HepG2 (cell line): ENCODE data around the gene SGCD. TPM values are rescaled to one million over a fixed set of nuclear protein-coding genes. Genes with fewer than 3 reads are reported as not detected.
A peak's percentile ranks its signal among the peaks of the same experiment; 100 is the strongest.

Experiments
- ATF1 ChIP-seq: IDR thresholded peaks from 2 replicates; pipeline ENCODE4 v1.6.1; 2016; ENCODE audit warnings: mild to moderate bottlenecking, control low read depth
- CBX5 ChIP-seq: sonication (generic); formaldehyde crosslinking; IDR thresholded peaks from 2 replicates; pipeline ENCODE4 v1.4.0; 2020; ENCODE audit warnings: missing genetic modification reagents, borderline replicate concordance
- CENPX ChIP-seq: sonication (generic); formaldehyde crosslinking; IDR thresholded peaks from 2 replicates; pipeline ENCODE4 v1.9.0; 2021; ENCODE audit warnings: mild to moderate bottlenecking, missing genetic modification reagents, moderate library complexity
- GMEB2 ChIP-seq: IDR thresholded peaks from 2 replicates; pipeline ENCODE4 v1.6.1; 2016; ENCODE audit warnings: missing biosample characterization, missing genetic modification reagents, low read depth
- HDAC6 ChIP-seq: fragments of 200-600 bp; sonication (generic); IDR thresholded peaks from 2 replicates; pipeline ENCODE4 v1.7.0; 2017; ENCODE audit warnings: mild to moderate bottlenecking, antibody characterized with exemption, low read length, low read depth
- HMG20A ChIP-seq: IDR thresholded peaks from 2 replicates; pipeline ENCODE4 v1.6.1; 2016; ENCODE audit warnings: borderline replicate concordance
- IKZF1 ChIP-seq: fragments of 450-650 bp; IDR thresholded peaks from 2 replicates; pipeline ENCODE4 v1.7.1; 2016
- MAFK ChIP-seq, 2 experiments: IDR thresholded peaks in 1 of 2; conservative IDR thresholded peaks in 1 of 2; 2 replicates each; pipeline ENCODE4 v1.6.1; 2011; ENCODE audit warnings: improper control_type of control experiment in 2 of 2, low read length in 2 of 2
- MATR3 ChIP-seq: sonication (generic); formaldehyde crosslinking; IDR thresholded peaks from 2 replicates; pipeline ENCODE4 v1.4.0; 2020; ENCODE audit warnings: missing genetic modification reagents
- MAX ChIP-seq: IDR thresholded peaks from 2 replicates; pipeline ENCODE4 v1.6.1; 2012; ENCODE audit warnings: inconsistent platforms
- MTF1 ChIP-seq: sonication (generic); formaldehyde crosslinking; IDR thresholded peaks from 2 replicates; pipeline ENCODE4 v1.5.0; 2020; ENCODE audit warnings: missing genetic modification reagents
- PBX2 ChIP-seq: IDR thresholded peaks from 2 replicates; pipeline ENCODE4 v1.6.1; 2016; ENCODE audit warnings: control low read depth
- PHF20 ChIP-seq: sonication (generic); formaldehyde crosslinking; IDR thresholded peaks from 2 replicates; pipeline ENCODE4 v1.5.0; 2020; ENCODE audit warnings: mild to moderate bottlenecking, missing genetic modification reagents
- SALL2 ChIP-seq: sonication (generic); formaldehyde crosslinking; IDR thresholded peaks from 2 replicates; pipeline ENCODE4 v1.8.1; 2023; ENCODE audit warnings: mild to moderate bottlenecking, missing genetic modification reagents, inconsistent platforms
- SOX5 ChIP-seq: IDR thresholded peaks from 2 replicates; pipeline ENCODE4 v1.6.1; 2016; ENCODE audit warnings: borderline replicate concordance
- STAT5B ChIP-seq: sonication (generic); formaldehyde crosslinking; IDR thresholded peaks from 2 replicates; pipeline ENCODE4 v1.4.0; 2020; ENCODE audit warnings: missing genetic modification reagents
- TAF15 ChIP-seq: fragments of 200-400 bp; formaldehyde crosslinking; IDR thresholded peaks from one replicate; pipeline ENCODE4 v1.6.1; 2018; ENCODE audit warnings: mild to moderate bottlenecking, low read depth, low read length; ENCODE audit not compliant: poor library complexity, severe bottlenecking
- ZFAT ChIP-seq: sonication (generic); formaldehyde crosslinking; conservative IDR thresholded peaks from 2 replicates; pipeline ENCODE4 v1.8.1; 2023; ENCODE audit warnings: missing genetic modification reagents, inconsistent platforms
- ZFX ChIP-seq: sonication (generic); formaldehyde crosslinking; IDR thresholded peaks from 2 replicates; pipeline ENCODE4 v1.4.0; 2020; ENCODE audit warnings: mild to moderate bottlenecking, low read depth, missing genetic modification reagents, moderate library complexity
- ZNF230 ChIP-seq: sonication (generic); formaldehyde crosslinking; IDR thresholded peaks from 2 replicates; pipeline ENCODE4 v1.4.0; 2020; ENCODE audit warnings: mild to moderate bottlenecking, missing genetic modification reagents
- ZNF251 ChIP-seq: sonication (generic); formaldehyde crosslinking; IDR thresholded peaks from 2 replicates; pipeline ENCODE4 v1.9.0; 2021; ENCODE audit warnings: mild to moderate bottlenecking, missing genetic modification reagents
- ZNF570 ChIP-seq: sonication (generic); formaldehyde crosslinking; IDR thresholded peaks from 2 replicates; pipeline ENCODE4 v1.4.0; 2020; ENCODE audit warnings: mild to moderate bottlenecking, missing genetic modification reagents, borderline replicate concordance
- ZNF597 ChIP-seq: sonication (generic); formaldehyde crosslinking; IDR thresholded peaks from 2 replicates; pipeline ENCODE4 v1.5.0; 2020; ENCODE audit warnings: missing genetic modification reagents
- ZNF703 ChIP-seq: sonication (generic); formaldehyde crosslinking; IDR thresholded peaks from 2 replicates; pipeline ENCODE4 v1.5.1; 2020; ENCODE audit warnings: missing genetic modification reagents, mild to moderate bottlenecking, moderate library complexity, borderline replicate concordance
- ZNF747 ChIP-seq: sonication (generic); formaldehyde crosslinking; IDR thresholded peaks from 2 replicates; pipeline ENCODE4 v1.8.1; 2023; ENCODE audit warnings: missing genetic modification reagents, mild to moderate bottlenecking, borderline replicate concordance
- ZNF770 ChIP-seq: sonication (generic); formaldehyde crosslinking; IDR thresholded peaks from 2 replicates; pipeline ENCODE4 v1.5.0; 2020; ENCODE audit warnings: mild to moderate bottlenecking, missing genetic modification reagents
- ZNF773 ChIP-seq: sonication (generic); formaldehyde crosslinking; IDR thresholded peaks from 2 replicates; pipeline ENCODE4 v1.4.0; 2020; ENCODE audit warnings: missing genetic modification reagents, borderline replicate concordance
- ZNF841 ChIP-seq: sonication (generic); formaldehyde crosslinking; IDR thresholded peaks from 2 replicates; pipeline ENCODE4 v1.8.1; 2023; ENCODE audit warnings: missing genetic modification reagents, borderline replicate concordance
- polyA plus RNA-seq, 8 experiments: library from polyadenylated mRNA; depleted of rRNA in 3 of 8; stranded (reverse) in 7 of 8; unstranded in 1 of 8; fragments of >200 nt; fragmentation: Illumina TruSeq in 4 of 8; extraction: Trizol in 4 of 8; gene quantifications; 2 replicates each; pipeline versions ENCODE4 v1.2.1 to v1.2.3, GENCODE V29; 2011 to 2016; ENCODE audit warnings: low read depth in 4 of 8, missing spikeins in 1 of 8, mixed read lengths in 1 of 8; ENCODE audit not compliant: insufficient read depth in 1 of 8
- total RNA-seq, 5 experiments: library from RNA; depleted of rRNA; stranded (reverse); fragments of >200 nt; fragmentation: Illumina TruSeq; extraction: Trizol; gene quantifications; 2 replicates each; pipeline ENCODE4 v1.2.3, GENCODE V29; 2016; ENCODE audit warnings: low read depth in 1 of 5

The SGCD gene
- total and polyA plus RNA-seq, 2 of the 13 experiments (the other 11 are each of a cell fraction or from before 2014, with no cell fraction given) = not detected

- TF ChIP-seq GMEB2 (CRISPR knock-in tag) (no peak), MTF1 (CRISPR knock-in tag) (no peak), HDAC6 (no peak), PHF20 (no peak), ZFX (CRISPR knock-in tag) (no peak), STAT5B (CRISPR knock-in tag) (no peak), ZNF703 (no peak), CENPX (CRISPR knock-in tag) (no peak), ZFAT (CRISPR knock-in tag) (no peak), ZNF841 (CRISPR knock-in tag) (no peak), ZNF570 (CRISPR knock-in tag) (no peak), ZNF230 (CRISPR knock-in tag) (no peak), IKZF1 (no peak), SALL2 (no peak), MAFK (conservative IDR thresholded peaks at IDR 0.05 in 1 of 2, IDR thresholded peaks at IDR 0.05 in 1 of 2; ENCODE audit: low read length in 2 of 2) (no peak), MATR3 (CRISPR knock-in tag) (no peak), PBX2 (CRISPR knock-in tag) (no peak), ZNF747 (CRISPR knock-in tag) (no peak), CBX5 (CRISPR knock-in tag) (no peak), ZNF597 (CRISPR knock-in tag) (no peak), ATF1 (CRISPR knock-in tag) (no peak), ZNF251 (CRISPR knock-in tag) (no peak), SOX5 (CRISPR knock-in tag) (peak; percentile 60; the same call in 1 of the 2 replicates), TAF15 (no peak), MAX (peak; percentile 71), HMG20A (CRISPR knock-in tag) (peak; percentile 73; the same call in 1 of the 2 replicates), ZNF773 (CRISPR knock-in tag) (no peak), ZNF770 (CRISPR knock-in tag) (peak; percentile 28; the same call in 1 of the 2 replicates)
Measured at GRCh38 chr5:156693113-156693512, 366.1 kb downstream of the SGCD start (continued).
